DND-41 (cell line): Measurements from ENCODE around the gene CTBP2.

Source experiments
- ATAC-seq: fragments of 200-7000 bp; cut with Tn5 transposase; 3 replicates; pipeline ENCODE4 v1.9.1; 2021; ENCODE audit warnings: low read depth; ENCODE audit not compliant: insufficient read depth
- DNase-seq: peaks from one replicate; pipeline ENCODE4 v3.0.0-alpha.2; 2020
- H2AFZ ChIP-seq: 2 replicates; pipeline ENCODE4 v1.6.0; 2012; ENCODE audit warnings: low read depth, low read length
- H3K27ac ChIP-seq: 2 replicates; pipeline ENCODE4 v1.5.1; 2012; ENCODE audit warnings: low read length, inconsistent platforms
- H3K27me3 ChIP-seq: fragments of 200-600 bp; sonication (generic); 2 replicates; pipeline ENCODE4 v1.6.0; 2012; ENCODE audit warnings: low read length, mild to moderate bottlenecking, inconsistent platforms; ENCODE audit not compliant: insufficient read depth, poor library complexity
- H3K36me3 ChIP-seq: 2 replicates; pipeline ENCODE4 v1.5.1; 2012; ENCODE audit warnings: low read length, inconsistent platforms; ENCODE audit not compliant: insufficient read depth
- H3K4me1 ChIP-seq: 2 replicates; pipeline ENCODE4 v1.5.1; 2012; ENCODE audit warnings: mild to moderate bottlenecking, low read length; ENCODE audit not compliant: insufficient read depth
- H3K4me2 ChIP-seq: 2 replicates; pipeline ENCODE4 v1.6.0; 2012; ENCODE audit warnings: mild to moderate bottlenecking, moderate library complexity, low read length, inconsistent platforms; ENCODE audit not compliant: insufficient read depth
- H3K4me3 ChIP-seq, 2 experiments: fragments of 200-600 bp in 1 of 2; shearing (Covaris generic) in 1 of 2; 2 replicates each; pipeline ENCODE4 v1.5.1; 2012 to 2016; ENCODE audit warnings: inconsistent platforms in 2 of 2, low read length in 2 of 2, mild to moderate bottlenecking in 2 of 2, low read depth in 1 of 2, moderate library complexity in 1 of 2
- H3K79me2 ChIP-seq: 2 replicates; pipeline ENCODE4 v1.6.0; 2012; ENCODE audit warnings: low read length, inconsistent platforms; ENCODE audit not compliant: insufficient read depth
- H3K9ac ChIP-seq: 2 replicates; pipeline ENCODE4 v1.6.0; 2012; ENCODE audit warnings: low read depth, mild to moderate bottlenecking, inconsistent platforms, low read length, moderate library complexity
- H3K9me3 ChIP-seq: 2 replicates; pipeline ENCODE4 v1.5.1; 2012; ENCODE audit warnings: low read length, moderate library complexity, mild to moderate bottlenecking, inconsistent platforms; ENCODE audit not compliant: insufficient read depth, severe bottlenecking
- H4K20me1 ChIP-seq: 2 replicates; pipeline ENCODE4 v1.6.0; 2012; ENCODE audit warnings: low read length; ENCODE audit not compliant: insufficient read depth
- EZH2 ChIP-seq: IDR thresholded peaks from 3 replicates; pipeline ENCODE4 v1.6.1; 2012; ENCODE audit warnings: borderline replicate concordance, low read depth, mild to moderate bottlenecking, moderate library complexity, low read length, inconsistent platforms; ENCODE audit not compliant: severe bottlenecking
- TF ChIP-seq, protein P1 (sequence below): IDR thresholded peaks from 2 replicates; pipeline ENCODE4 v1.5.1; 2012; ENCODE audit warnings: borderline replicate concordance, low read length, moderate library complexity, mild to moderate bottlenecking; ENCODE audit not compliant: poor library complexity, severe bottlenecking; ENCODE audit errors: extremely low read depth

Gene CTBP2

DNA sequence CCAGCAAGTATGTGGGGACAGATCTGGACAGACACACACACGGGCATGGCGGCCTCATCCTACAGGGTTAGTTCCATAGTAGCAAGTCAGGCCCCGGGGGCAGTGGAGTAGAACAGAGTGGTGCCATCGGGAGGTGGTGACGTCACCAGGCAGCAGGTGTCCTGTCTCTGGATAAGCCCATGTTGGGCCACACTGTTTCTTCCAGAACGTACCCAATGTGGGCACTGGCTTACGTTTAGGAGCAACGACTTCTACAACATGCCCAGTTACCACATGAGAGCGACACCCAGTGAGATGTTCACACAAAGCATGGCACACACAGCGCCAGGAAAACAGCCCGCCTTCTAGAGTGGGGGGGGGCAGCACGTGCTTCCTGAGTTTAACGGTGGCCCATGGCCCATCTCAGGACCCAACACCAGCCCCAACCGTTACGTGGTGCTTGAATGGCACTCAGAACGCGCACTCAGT lies 67.8 kb downstream of the CTBP2 start:
- no peak for ATAC-seq
- no peaks in the 10 kb centered on the region for H3K9me3 ChIP-seq
- DNase-seq: no peak
- no peak for TF ChIP-seq EZH2
- TF ChIP-seq, protein P1, sequence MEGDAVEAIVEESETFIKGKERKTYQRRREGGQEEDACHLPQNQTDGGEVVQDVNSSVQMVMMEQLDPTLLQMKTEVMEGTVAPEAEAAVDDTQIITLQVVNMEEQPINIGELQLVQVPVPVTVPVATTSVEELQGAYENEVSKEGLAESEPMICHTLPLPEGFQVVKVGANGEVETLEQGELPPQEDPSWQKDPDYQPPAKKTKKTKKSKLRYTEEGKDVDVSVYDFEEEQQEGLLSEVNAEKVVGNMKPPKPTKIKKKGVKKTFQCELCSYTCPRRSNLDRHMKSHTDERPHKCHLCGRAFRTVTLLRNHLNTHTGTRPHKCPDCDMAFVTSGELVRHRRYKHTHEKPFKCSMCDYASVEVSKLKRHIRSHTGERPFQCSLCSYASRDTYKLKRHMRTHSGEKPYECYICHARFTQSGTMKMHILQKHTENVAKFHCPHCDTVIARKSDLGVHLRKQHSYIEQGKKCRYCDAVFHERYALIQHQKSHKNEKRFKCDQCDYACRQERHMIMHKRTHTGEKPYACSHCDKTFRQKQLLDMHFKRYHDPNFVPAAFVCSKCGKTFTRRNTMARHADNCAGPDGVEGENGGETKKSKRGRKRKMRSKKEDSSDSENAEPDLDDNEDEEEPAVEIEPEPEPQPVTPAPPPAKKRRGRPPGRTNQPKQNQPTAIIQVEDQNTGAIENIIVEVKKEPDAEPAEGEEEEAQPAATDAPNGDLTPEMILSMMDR: no peak
- peaks cover 78% of the 10 kb centered on the region for H4K20me1 ChIP-seq
- no peaks in the 10 kb centered on the region for H3K4me1 ChIP-seq
- H3K27ac ChIP-seq: no peak overlapping the region
- peaks cover 88% of the 10 kb centered on the region for H3K79me2 ChIP-seq
- H3K9ac ChIP-seq: no peak overlapping the region
- H3K4me2 ChIP-seq: no peak overlapping the region
- H3K4me3 ChIP-seq: no peak overlapping the region
- H3K36me3 ChIP-seq: no peaks in the 10 kb centered on the region; the same call in 1 of the 2 replicates
- no peak overlapping the region for H2AFZ ChIP-seq
- no peaks in the 10 kb centered on the region for H3K27me3 ChIP-seq

GRCh38 chr10:125091891-125092290 lies 68.5 kb downstream of the CTBP2 start:
- Histone ChIP-seq H3K27ac (no peak overlapping the region), H3K4me3 (no peak overlapping the region), H3K36me3 (no peaks in the 10 kb centered on the region; the same call in 1 of the 2 replicates), H3K9me3 (no peaks in the 10 kb centered on the region), H3K79me2 (peaks cover 82% of the 10 kb centered on the region), H4K20me1 (peaks cover 76% of the 10 kb centered on the region), H3K4me1 (no peaks in the 10 kb centered on the region), H3K4me2 (no peak overlapping the region), H3K9ac (no peak overlapping the region), H2AFZ (no peak overlapping the region), H3K27me3 (no peaks in the 10 kb centered on the region)
- TF ChIP-seq, protein P1: no peak
- TF ChIP-seq EZH2: no peak
- no peak for DNase-seq
- ATAC-seq: no peak

GRCh38 chr10:125089469-125089868 lies 70.9 kb downstream of the CTBP2 start:
- Histone ChIP-seq H3K4me3 (no peak overlapping the region), H3K79me2 (peaks cover 66% of the 10 kb centered on the region), H3K4me1 (no peaks in the 10 kb centered on the region), H3K4me2 (no peak overlapping the region), H3K9ac (no peak overlapping the region), H3K9me3 (no peaks in the 10 kb centered on the region), H3K36me3 (no peaks in the 10 kb centered on the region; the same call in 1 of the 2 replicates), H3K27ac (no peak overlapping the region), H2AFZ (no peak overlapping the region), H3K27me3 (no peaks in the 10 kb centered on the region), H4K20me1 (peaks cover 62% of the 10 kb centered on the region)
- DNase-seq (no peak), ATAC-seq (no peak)
- TF ChIP-seq, protein P1: no peak
- TF ChIP-seq EZH2: no peak

GRCh38 chr10:125087897-125088215 lies 72.5 kb downstream of the CTBP2 start:
- no peak overlapping the region for H3K27ac ChIP-seq
- peaks cover 60% of the 10 kb centered on the region for H4K20me1 ChIP-seq
- no peak overlapping the region for H3K4me3 ChIP-seq

More at GRCh38 chr10:125087897-125088215, 72.5 kb downstream of the CTBP2 start:
- Histone ChIP-seq H3K9ac (no peak overlapping the region), H3K4me1 (no peaks in the 10 kb centered on the region), H3K4me2 (no peak overlapping the region), H3K27me3 (no peaks in the 10 kb centered on the region), H3K36me3 (no peaks in the 10 kb centered on the region; the same call in 1 of the 2 replicates), H2AFZ (no peak overlapping the region), H3K79me2 (peaks cover 63% of the 10 kb centered on the region), H3K9me3 (no peaks in the 10 kb centered on the region)
- ATAC-seq: no peak
- DNase-seq: no peak
- no peak for TF ChIP-seq EZH2
- TF ChIP-seq, protein P1: no peak
